GM12878 (cell line): Measurements from ENCODE around the gene MRM3. TPM values are rescaled to one million over a fixed set of nuclear protein-coding genes. Genes with fewer than 3 reads are reported as not detected.
A peak's percentile ranks its signal among the peaks of the same experiment; 100 is the strongest.

ENCODE experiments used
- ATAC-seq: fragments of 200-7000 bp; cut with Tn5 transposase; 3 replicates; pipeline ENCODE4 v1.9.1; 2020; ENCODE audit warnings: mild to moderate bottlenecking, moderate library complexity
- BruUV-seq: library from RNA; stranded (reverse); fragments of 400-500 nt; replicated peaks from 2 replicates; lab custom pipeline; 2021; lab: Mats Ljungman, UMichigan
- CTCF ChIA-PET: fragments of 300-600 bp; sonication (Branson Sonifier 250); formaldehyde crosslinking; extraction: SDS; loops from one replicate; lab custom pipeline; 2021; ENCODE audit warnings: inconsistent platforms; lab: Yijun Ruan, JAX
- POLR2A ChIA-PET: fragments of 350-600 bp; formaldehyde crosslinking; extraction: SDS; loops from one replicate; lab custom pipeline; 2021; ENCODE audit warnings: inconsistent platforms; lab: Charles Lee
- RAD21 ChIA-PET: fragments of 300-600 bp; sonication (Branson Sonifier 250); formaldehyde crosslinking; loops from one replicate; lab custom pipeline; 2023; ENCODE audit warnings: antibody characterized with exemption; ENCODE audit not compliant: unreplicated experiment; lab: Charles Lee
- SMC1A ChIA-PET: fragments of 300-600 bp; sonication (Branson Sonifier 250); formaldehyde crosslinking; loops from one replicate; lab custom pipeline; 2023; ENCODE audit not compliant: unreplicated experiment, uncharacterized antibody; lab: Charles Lee
- DNase-seq: peaks from one replicate; pipeline ENCODE4 v3.0.0-alpha.2; 2011; ENCODE audit warnings: low read depth, low spot score
- FAIRE-seq: peaks from 3 replicates; lab custom pipeline; 2011; peaks lifted over from hg19 to GRCh38; lab: Jason Lieb, UNC
- H2AFZ ChIP-seq: 2 replicates; pipeline ENCODE4 v1.6.0; 2011; ENCODE audit warnings: low read depth, low read length, control low read depth; ENCODE audit not compliant: control insufficient read depth
- H3K27ac ChIP-seq: 2 replicates; pipeline ENCODE4 v1.5.1; 2011; ENCODE audit warnings: control low read depth; ENCODE audit not compliant: control insufficient read depth, insufficient read depth
- H3K27me3 ChIP-seq, 2 experiments: replicated peaks in 1 of 2; 2 replicates each; pipeline versions ENCODE4 v1.6.0 to v1.6.1; 2011; ENCODE audit warnings: low read length in 1 of 2; ENCODE audit not compliant: control insufficient read depth in 2 of 2, insufficient read depth in 2 of 2
- H3K36me3 ChIP-seq, 2 experiments: 2 replicates each; pipeline ENCODE4 v1.5.1; 2011; ENCODE audit warnings: low read length in 1 of 2; ENCODE audit not compliant: control insufficient read depth in 2 of 2, insufficient read depth in 2 of 2
- H3K4me1 ChIP-seq: 2 replicates; pipeline ENCODE4 v1.6.1; 2011; ENCODE audit warnings: mild to moderate bottlenecking, low read length, moderate library complexity, mixed read lengths; ENCODE audit not compliant: control insufficient read depth, insufficient read depth
- H3K4me2 ChIP-seq: 2 replicates; pipeline ENCODE4 v1.6.0; 2011; ENCODE audit warnings: control low read depth; ENCODE audit not compliant: control insufficient read depth, insufficient read depth
- H3K4me3 ChIP-seq: fragments of 200-600 bp; sonication (generic); 2 replicates; pipeline ENCODE4 v1.5.1; 2016
- H3K79me2 ChIP-seq: 2 replicates; pipeline ENCODE4 v1.6.0; 2011; ENCODE audit warnings: low read length; ENCODE audit not compliant: control insufficient read depth, insufficient read depth
- H3K9ac ChIP-seq: 2 replicates; pipeline ENCODE4 v1.8.0; 2011; ENCODE audit warnings: low read length, control low read depth, mixed read lengths; ENCODE audit not compliant: control insufficient read depth, insufficient read depth
- H3K9me3 ChIP-seq: replicated peaks from 3 replicates; pipeline ENCODE4 v1.5.1; 2011; ENCODE audit warnings: mild to moderate bottlenecking, low read length; ENCODE audit not compliant: control insufficient read depth, insufficient read depth
- H4K20me1 ChIP-seq: 2 replicates; pipeline ENCODE4 v1.6.0; 2011; ENCODE audit not compliant: control insufficient read depth, insufficient read depth
- IKZF1 ChIP-seq: fragments of 450-650 bp; conservative IDR thresholded peaks from 2 replicates; pipeline ENCODE4 v1.6.1; 2017; ENCODE audit warnings: antibody characterized with exemption, mild to moderate bottlenecking
- KDM1A ChIP-seq: fragments of 200-600 bp; sonication (generic); IDR thresholded peaks from 2 replicates; pipeline ENCODE4 v1.6.1; 2016; ENCODE audit warnings: borderline replicate concordance
- POLR2A ChIP-seq: IDR thresholded peaks from 2 replicates; pipeline ENCODE4 v1.6.1; 2011; ENCODE audit warnings: low read depth, mild to moderate bottlenecking, low read length
- SREBF1 ChIP-seq: IDR thresholded peaks from 2 replicates; pipeline ENCODE4 v1.6.1; 2012; ENCODE audit warnings: mild to moderate bottlenecking, low read length
- WGBS: methylation state at CpG from one replicate; pipeline ENCODE4 v1.1.6; 2016; ENCODE audit warnings: low lambda C conversion rate; ENCODE audit not compliant: insufficient replicate concordance, insufficient coverage; ENCODE audit errors: missing lambda C conversion rate; 5-methylcytosine and 5-hydroxymethylcytosine counted together
- in situ Hi-C: fragments of 300-500 bp; cut with MboI; formaldehyde crosslinking; loops from 9 replicates; pipeline ENCODE4 v1.14.3; 2018; ENCODE audit warnings: mixed read lengths
- intact Hi-C: fragments of 100-400 bp; cut with micrococcal nuclease; formaldehyde crosslinking; loops from one replicate; pipeline ENCODE4 v1.14.2; 2022; ENCODE audit not compliant: unreplicated experiment
- polyA plus RNA-seq, 11 experiments: library from polyadenylated mRNA; depleted of rRNA in 4 of 11; unstranded in 6 of 11; stranded (reverse) in 5 of 11; fragments of >200 nt; fragmentation: Nextera tagmentation in 4 of 11; fragmentation: Illumina TruSeq in 1 of 11; extraction: Ambion mirVana in 4 of 11; extraction: Trizol in 1 of 11; gene quantifications; 1 replicate in 1 of 11; 2 replicates in 10 of 11; pipeline versions ENCODE4 v1.2.1 to v1.2.3, GENCODE V29; 2011 to 2016; ENCODE audit warnings: inconsistent platforms in 2 of 11, missing spikeins in 2 of 11, low read depth in 1 of 11
- total RNA-seq, 4 experiments: library from RNA; depleted of rRNA in 3 of 4; stranded (reverse); fragments of >200 nt in 3 of 4; fragmentation: Illumina TruSeq in 1 of 4; extraction: Trizol in 1 of 4; gene quantifications; 2 replicates each; pipeline versions ENCODE4 v1.2.1 to v1.2.3, GENCODE V29; 2013 to 2021
- TF ChIP-seq, protein P1 (sequence below): fragments of 450-650 bp; IDR thresholded peaks from 2 replicates; pipeline ENCODE4 v1.6.1; 2016; ENCODE audit warnings: mild to moderate bottlenecking
- TF ChIP-seq, protein P2 (sequence below): fragments of 450-650 bp; IDR thresholded peaks from 2 replicates; pipeline ENCODE4 v1.6.1; 2017; ENCODE audit warnings: mild to moderate bottlenecking, moderate library complexity

Gene MRM3
- total and polyA plus RNA-seq, 10 of the 15 experiments (the other 5 are each of a cell fraction or from before 2014, with no cell fraction given): 2.3 to 48.9 (median 26.6) TPM

DNA sequence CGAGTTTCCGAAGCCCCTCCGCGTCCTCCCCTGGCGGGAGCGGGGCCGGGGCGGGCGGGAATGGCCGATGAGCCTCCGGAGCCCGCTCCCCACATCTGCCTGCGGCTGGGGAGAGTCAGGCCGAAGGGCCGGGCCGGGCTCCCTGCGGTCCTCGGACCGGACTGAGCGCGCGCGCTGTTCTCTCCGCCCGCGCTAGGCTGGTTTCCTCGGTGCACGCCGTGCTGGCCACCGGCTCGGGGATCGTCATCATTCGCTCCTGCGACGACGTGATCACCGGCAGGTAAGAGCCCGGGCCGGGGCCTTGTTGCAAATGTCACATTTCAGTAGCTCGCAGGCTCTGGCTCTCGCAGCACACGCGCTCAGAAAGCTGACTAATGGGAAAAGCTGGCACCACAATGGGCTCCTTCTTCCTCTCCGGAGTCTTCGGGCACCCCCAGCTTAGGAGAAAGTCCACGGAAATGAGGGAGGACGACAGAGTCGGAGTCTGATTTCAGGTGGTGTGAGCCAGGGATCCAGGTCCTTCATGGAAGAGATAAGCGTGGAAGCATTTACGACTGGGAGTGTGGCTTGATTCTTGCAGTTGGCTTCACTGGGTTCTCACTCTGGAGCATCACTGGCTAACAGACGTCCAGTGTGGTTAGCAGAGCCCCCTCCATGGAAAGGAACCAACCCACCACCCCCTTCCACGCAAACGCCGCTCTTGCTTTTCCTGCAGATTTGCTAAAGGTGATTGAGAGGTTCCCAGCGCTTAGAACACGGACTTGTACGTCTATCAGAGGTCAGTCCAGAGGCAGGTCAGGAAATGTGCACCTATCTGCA lies 49.0 kb upstream of the MRM3 start:
- RAD21 ChIA-PET: no interaction called here
- peaks cover 14% of the 10 kb centered on the region for H3K79me2 ChIP-seq
- 29% methylated on average over 29 of the region's 57 CpGs for WGBS
- SMC1A ChIA-PET: no interaction called here
- no peak for FAIRE-seq
- no peaks in the 10 kb centered on the region for H4K20me1 ChIP-seq
- DNase-seq: no peak
- BruUV-seq: no TSS peak
- POLR2A ChIA-PET: interaction anchor here (1.0 kb wide), 2 partner anchors 17 to 18 kb away, joined by 4 to 5 read pairs; partner anchors contain the start of gene VPS53
- peak overlapping the region; percentile 83 for H3K4me3 ChIP-seq
- H3K4me2 ChIP-seq: peak overlapping the region; percentile 94
- intact Hi-C loops (loop anchor here (5.0 kb wide), 1 partner anchor 49 kb away; the partner anchor contains the start of genes GLOD4 and MRM3), in situ Hi-C loops (no loop called here)
- peaks cover 7% of the 10 kb centered on the region for H3K4me1 ChIP-seq
- TF ChIP-seq SREBF1 (no peak), POLR2A (peak; percentile 51), KDM1A (no peak), IKZF1 (0 out of 2 replicates have a peak, but pooled peaks have one; percentile 27)
- TF ChIP-seq, protein P1, sequence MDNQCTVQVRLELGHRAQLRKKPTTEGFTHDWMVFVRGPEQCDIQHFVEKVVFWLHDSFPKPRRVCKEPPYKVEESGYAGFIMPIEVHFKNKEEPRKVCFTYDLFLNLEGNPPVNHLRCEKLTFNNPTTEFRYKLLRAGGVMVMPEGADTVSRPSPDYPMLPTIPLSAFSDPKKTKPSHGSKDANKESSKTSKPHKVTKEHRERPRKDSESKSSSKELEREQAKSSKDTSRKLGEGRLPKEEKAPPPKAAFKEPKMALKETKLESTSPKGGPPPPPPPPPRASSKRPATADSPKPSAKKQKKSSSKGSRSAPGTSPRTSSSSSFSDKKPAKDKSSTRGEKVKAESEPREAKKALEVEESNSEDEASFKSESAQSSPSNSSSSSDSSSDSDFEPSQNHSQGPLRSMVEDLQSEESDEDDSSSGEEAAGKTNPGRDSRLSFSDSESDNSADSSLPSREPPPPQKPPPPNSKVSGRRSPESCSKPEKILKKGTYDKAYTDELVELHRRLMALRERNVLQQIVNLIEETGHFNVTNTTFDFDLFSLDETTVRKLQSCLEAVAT: peak; percentile 74; the same call in 1 of the 2 replicates
- TF ChIP-seq, protein P2, sequence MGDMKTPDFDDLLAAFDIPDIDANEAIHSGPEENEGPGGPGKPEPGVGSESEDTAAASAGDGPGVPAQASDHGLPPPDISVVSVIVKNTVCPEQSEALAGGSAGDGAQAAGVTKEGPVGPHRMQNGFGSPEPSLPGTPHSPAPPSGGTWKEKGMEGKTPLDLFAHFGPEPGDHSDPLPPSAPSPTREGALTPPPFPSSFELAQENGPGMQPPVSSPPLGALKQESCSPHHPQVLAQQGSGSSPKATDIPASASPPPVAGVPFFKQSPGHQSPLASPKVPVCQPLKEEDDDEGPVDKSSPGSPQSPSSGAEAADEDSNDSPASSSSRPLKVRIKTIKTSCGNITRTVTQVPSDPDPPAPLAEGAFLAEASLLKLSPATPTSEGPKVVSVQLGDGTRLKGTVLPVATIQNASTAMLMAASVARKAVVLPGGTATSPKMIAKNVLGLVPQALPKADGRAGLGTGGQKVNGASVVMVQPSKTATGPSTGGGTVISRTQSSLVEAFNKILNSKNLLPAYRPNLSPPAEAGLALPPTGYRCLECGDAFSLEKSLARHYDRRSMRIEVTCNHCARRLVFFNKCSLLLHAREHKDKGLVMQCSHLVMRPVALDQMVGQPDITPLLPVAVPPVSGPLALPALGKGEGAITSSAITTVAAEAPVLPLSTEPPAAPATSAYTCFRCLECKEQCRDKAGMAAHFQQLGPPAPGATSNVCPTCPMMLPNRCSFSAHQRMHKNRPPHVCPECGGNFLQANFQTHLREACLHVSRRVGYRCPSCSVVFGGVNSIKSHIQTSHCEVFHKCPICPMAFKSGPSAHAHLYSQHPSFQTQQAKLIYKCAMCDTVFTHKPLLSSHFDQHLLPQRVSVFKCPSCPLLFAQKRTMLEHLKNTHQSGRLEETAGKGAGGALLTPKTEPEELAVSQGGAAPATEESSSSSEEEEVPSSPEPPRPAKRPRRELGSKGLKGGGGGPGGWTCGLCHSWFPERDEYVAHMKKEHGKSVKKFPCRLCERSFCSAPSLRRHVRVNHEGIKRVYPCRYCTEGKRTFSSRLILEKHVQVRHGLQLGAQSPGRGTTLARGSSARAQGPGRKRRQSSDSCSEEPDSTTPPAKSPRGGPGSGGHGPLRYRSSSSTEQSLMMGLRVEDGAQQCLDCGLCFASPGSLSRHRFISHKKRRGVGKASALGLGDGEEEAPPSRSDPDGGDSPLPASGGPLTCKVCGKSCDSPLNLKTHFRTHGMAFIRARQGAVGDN: 0 out of 2 replicates have a peak, but pooled peaks have one; percentile 33
- peak; percentile 78 for ATAC-seq
- peak overlapping the region; percentile 68 for H3K9ac ChIP-seq
- H3K9me3 ChIP-seq: no peaks in the 10 kb centered on the region
- H3K27me3 ChIP-seq: no peaks in the 10 kb centered on the region
- H3K27ac ChIP-seq: peak overlapping the region; percentile 59
- H3K36me3 ChIP-seq: peaks cover 0 to 3% of the 10 kb centered on the region in 2 experiments; a peak in 1 of 4 replicates
- CTCF ChIA-PET: interaction anchor here (0.6 to 0.8 kb wide), 4 partner anchors 20 to 386 kb away, joined by 3 to 7 read pairs (median 3); partner anchors contain the start of gene GEMIN4
- peak overlapping the region; percentile 63 for H2AFZ ChIP-seq
